T-helper 2 cell (primary cell): Measurements from ENCODE around the gene MPRIP.
"Not testable (repeated sequence)": the region's sequence is repeated elsewhere in the genome, so short reads cannot be mapped to it uniquely, and the experiment has no call there.

Experiments
- DNase-seq, 5 experiments: peaks; one replicate each; pipeline versions ENCODE4 v3.0.0 to v3.0.0-alpha.2; 2012 to 2022

Gene MPRIP

DNA sequence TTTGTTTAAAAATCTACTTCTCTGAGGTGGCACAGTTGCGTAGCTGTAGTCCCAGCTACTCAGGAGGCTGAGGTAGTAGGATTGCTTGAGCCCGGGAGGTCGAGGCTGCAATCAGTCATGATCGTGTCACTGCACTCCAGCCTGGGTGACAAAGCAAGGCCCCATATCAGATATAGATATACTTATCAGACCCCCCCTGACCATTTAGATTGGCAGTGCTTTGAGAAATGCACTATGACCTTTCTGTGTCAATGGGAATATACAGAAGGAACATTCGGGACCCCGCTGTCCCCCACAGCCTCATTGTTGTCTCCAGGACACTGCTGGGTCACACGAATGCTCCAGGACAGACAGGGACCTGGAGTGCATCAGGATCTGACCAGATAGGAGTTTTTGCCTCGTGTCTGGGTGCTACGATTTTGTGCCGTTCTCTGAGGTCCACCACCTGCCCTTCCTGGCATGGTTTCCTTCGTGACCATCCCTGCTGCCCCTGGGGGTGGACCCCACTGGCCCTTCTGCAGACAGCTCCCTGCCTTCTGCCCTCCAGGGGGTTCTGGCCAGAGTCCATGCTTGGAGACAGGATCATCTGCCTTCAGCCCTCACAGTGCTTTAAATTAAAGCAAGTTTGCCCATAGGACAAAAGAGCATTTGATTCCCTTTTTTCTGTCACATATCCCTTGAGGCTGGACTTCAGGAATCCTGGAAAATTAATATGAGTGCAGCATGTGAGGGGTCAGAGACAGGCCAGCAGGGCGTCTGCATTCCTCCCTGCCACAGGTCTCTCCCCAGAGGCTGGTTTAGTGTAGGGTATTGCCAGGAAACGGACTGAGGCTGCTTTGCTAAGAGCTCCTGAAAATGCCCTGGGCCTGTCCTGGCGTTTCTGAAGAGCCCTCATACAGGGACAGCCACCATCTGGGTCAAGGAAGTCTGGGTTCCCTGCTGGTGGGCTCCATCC is 144.6 kb downstream of the MPRIP start:
- DNase-seq, result no peak

DNA sequence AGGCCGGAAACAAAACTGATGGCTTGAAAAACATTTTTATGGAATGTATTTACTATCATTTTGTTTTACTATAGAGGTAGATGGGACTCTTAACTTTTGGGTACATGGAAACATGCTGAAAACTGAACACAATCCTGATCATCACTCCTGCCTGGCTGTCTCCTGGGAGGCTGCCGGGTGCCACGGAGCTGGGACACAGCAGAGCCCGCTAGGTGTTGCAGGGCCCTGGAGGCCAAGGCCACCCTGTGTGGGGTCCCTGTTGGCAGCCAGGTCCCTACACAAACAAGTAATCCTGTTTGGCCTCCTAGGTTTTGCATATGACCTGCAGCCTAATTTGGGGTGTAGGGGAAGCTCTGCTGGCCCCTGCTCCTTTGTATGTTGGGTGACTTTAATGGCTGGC is 146.3 kb downstream of the MPRIP start:
- DNase-seq, result no peak

DNA sequence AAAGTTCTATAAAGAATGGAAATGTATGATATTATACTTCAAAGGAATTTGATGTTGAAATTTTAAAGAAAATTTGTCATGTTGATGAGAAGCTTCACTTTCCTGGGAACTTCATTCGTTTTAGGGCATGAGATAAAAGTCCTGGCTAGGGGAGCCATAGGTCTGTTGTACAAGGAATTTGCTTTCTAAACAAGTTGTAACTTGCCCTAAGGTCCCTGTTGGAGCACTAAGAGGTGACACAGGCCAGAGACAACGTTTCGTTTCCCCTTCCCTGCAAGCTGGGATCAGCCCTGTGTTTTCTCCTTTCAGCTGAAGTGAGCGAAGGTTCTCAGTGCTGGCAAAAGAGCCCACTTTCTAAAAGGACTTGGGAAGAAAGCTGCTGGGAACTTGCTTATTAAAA is 147.3 kb downstream of the MPRIP start:
- DNase-seq, result no peak

DNA sequence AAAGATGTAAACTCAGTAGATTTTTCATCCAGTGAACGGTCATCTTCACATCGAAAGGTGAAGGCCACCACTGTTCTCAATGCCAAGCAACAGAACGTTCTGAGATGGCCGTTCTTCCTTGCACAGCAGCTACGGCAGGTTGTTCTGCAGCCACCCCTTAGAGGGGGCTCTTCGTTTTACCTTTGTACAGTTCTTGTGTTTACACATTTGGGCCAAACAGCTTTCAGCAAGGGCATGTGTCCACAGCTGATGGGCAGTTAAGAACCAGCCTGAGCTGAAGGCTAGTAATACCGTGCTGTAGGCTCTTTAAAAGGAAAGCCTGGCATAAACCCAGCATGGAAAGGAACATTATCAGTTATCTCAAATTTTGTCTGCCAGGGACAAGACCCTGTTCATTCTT is 147.9 kb downstream of the MPRIP start:
- no peak for DNase-seq

DNA sequence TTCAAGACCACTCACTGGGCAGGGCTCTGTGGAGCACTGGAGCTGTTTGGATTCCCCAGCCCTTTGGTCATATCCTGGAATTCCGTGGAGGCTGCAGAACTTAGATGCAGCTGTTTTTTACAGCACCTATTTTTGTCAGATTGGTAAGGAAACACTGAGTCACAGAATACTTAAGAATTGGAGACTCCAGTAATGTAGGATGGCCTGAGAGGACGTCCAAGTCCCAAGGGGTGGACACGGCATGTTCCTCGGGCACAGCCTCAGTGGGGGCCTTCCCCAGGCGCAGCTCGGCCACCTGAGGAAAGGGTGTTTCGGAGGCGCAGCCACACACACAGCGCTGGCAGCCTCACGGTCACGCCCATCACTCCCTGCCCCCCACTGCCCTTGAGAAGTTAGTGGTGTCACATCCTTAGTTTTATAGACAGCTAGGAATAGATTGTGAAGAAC is 149.1 kb downstream of the MPRIP start:
- no peak for DNase-seq

DNA sequence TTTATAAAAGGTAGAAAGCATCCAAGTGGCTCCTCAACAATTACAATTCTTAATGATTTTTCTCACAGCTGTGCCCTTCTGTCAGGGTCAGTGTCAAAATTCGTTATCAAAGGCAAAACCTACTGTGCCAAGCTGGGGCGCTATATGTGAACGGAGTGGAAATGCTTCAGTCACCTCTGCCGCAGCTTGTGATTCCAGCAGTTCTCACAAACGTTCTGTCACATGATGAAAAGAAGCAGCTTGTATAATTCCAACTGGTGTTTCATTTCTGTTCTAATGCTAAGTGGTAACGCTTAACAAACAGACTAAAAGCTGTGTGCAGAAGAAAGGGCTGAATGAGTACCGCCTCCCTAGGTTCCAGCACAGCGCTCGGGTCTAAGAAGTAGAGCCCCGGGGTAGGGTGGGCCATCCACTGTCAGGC is 149.7 kb downstream of the MPRIP start:
- no peak for DNase-seq

DNA sequence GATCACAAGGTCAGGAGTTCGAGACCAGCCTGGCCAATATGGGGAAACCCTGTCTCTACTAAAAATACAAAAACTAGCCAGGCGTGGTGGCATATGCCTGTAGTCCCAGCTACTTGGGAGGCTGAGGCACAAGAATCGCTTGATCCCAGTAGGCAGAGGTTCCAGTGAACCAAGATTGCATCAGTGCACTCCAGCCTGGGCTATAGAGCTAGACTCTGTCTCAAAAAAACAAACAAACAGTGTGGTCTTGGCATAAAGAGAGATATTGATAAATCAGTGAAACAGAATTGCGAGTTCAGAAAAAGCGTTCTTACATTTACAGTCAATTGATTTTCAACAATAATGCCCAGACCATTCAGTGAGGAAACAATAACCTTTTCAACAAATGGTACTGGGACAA is 153.2 kb downstream of the MPRIP start:
- not testable (repeated sequence) for DNase-seq

DNA sequence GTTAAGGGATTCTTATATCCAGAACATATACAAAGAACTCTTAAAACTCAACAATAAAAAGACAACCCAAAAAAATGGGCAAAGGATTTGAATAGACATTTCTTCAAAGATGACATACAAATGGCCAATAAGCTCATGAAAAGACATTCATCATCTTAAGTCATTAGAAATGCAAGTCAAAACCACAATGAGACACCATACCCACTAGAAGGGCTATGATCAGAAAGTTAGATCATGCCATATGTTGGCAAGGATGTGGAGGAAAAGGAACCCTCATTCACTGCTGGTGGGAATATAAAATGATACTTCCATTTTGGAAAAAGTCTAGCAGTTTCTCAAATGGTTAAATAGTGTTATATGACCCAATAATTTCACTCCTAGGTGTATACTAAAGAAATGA is 154.5 kb downstream of the MPRIP start:
- DNase-seq, result no peak

DNA sequence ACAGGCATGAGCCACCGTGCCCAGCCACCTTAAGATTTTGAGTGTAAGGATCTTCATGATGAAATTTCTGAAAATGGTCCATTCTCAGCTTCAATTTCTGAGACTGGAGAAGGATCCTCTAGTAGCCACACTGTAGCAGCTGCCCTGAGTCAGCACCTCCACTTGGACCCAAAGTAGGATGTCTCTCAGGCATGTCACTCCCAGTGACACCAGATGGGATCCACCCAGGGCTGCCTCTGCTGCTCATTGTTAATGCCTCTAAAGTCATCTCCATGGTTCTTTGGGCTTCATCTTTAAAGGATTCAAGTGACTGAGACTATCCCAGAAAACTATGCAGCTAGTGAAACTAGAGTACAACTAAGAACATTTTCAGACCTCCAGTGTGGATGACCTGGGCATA is 156.0 kb downstream of the MPRIP start:
- DNase-seq, result no peak

DNA sequence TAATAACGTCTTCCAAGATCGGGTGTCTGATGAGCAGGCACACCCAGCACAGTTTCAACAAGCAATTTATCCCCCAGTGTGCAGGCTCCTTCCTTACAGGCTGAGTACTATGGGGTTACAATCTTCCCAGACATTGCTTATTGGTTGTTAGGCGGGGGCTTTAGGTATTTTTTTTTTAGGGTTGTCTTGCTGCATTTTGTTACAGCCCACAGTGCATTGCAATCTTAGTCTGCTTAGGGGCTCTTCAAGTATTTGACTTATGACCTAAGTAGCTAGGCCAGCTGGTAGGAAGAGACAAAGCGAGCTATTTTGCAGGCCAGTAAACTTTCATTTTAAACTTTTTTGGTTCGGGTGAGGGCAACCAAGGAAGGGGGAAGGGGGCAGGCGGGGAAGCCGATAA is 158.1 kb downstream of the MPRIP start:
- DNase-seq, result no peak

DNA sequence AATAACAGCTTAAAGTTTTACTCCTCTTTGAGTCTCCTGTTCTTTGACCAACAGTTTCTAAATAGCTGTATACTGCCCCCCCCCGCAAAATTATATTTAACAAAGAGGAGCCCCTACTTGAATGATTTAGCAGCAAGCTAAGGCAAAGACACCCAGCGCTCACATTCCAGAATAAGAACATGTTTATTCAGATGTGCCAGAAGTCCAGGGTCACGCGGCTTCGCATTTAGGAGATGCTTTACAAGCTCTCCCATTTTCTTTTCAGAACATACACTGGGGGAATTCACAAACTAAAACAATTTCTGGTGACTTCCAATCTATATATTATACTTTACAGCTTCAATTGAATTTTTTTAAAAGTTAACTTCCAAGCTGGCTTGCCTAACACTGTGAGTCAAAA is 158.6 kb downstream of the MPRIP start:
- no peak for DNase-seq

DNA sequence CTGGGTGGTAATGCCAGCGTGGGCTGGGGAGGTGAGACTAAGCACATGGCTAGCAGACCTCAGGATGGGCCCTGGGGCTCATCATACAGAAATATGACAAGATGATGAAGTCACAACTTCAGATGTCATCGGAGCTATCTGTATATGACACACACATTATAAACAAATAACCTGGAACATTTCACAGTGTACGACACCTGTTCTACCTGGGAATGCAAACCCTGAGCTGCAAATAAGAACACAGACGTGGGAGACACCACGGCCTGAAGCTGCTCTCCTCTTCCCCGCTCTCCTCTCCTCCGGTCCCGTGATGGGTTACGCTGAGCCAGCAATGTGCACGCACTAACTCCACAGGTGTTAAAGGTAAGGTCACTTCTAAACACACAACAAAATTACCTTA is 159.0 kb downstream of the MPRIP start:
- no peak for DNase-seq

DNA sequence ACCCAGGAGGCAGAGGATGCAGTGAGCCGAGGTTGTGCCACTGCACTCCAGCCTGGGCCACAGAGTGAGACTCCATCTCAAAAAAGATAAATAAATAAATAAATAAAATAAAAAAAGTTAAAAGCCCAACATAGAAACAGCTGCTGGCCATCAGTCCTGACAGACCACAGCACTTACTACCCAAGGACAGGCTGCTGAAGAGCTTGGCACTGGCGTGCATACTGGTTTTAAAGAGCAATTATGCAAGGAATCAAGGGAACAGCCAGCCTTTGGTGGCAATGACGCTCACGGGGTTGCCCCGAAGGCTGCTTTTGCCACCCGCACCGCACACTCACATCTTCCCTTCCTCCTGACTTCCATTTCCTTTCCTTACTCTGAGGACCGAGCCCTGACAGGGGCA is 159.7 kb downstream of the MPRIP start:
- DNase-seq, result no peak

DNA sequence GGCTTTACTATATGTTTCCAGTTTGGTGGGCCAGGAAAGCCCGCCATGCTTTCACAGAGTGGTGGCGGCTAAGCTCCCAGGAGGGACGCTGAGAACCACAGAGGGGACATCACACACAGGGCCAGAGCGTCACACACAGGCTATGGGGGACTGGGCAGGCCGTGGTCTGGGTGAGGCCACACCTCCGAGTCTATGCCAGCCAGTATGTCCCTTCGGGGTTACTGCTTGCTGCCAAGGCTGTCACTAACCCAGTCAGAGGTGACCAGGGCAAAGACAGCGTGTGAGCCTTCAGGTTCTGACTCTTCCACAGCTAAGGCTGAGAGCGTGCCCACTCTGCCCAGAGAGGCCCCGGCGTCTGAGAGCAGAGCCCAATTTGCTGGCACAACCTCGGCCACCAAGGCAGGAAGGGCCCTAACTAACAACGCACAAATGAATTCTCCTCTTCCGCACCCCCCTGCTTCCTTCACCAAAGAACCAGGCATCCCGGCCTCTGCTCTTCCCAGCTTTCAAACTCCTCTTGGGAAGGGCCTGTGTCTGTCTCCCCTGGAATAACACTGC is 161.0 kb downstream of the MPRIP start:
- no peak for DNase-seq

DNA sequence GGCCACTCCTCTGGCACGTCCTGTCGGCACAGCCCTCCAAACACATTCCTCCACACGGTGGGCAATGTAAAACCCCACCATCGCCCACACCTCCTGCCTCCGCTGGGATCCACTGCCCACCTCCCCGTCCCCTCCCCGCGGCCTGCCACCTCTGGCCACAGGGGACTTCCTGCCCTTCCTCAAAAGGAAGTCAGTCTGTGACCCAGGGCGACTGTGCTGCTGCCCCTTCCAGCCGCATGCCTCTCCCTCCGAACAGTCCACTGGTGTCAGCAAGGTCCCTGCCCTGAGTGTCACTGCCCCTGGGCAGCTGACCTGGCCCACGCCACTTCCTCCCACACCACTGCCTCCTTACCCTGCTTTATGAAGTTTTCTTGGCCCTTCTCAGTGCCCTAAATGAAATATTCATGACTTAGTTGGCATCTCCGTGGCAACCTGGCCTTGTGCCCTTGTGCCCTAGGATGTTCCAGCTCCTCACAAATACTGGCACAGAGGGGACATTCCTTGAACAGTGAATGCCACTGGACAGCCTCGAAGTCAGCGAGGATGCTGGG is 161.9 kb downstream of the MPRIP start:
- peak in 1 of 5 experiments; percentile 17 for DNase-seq

DNA sequence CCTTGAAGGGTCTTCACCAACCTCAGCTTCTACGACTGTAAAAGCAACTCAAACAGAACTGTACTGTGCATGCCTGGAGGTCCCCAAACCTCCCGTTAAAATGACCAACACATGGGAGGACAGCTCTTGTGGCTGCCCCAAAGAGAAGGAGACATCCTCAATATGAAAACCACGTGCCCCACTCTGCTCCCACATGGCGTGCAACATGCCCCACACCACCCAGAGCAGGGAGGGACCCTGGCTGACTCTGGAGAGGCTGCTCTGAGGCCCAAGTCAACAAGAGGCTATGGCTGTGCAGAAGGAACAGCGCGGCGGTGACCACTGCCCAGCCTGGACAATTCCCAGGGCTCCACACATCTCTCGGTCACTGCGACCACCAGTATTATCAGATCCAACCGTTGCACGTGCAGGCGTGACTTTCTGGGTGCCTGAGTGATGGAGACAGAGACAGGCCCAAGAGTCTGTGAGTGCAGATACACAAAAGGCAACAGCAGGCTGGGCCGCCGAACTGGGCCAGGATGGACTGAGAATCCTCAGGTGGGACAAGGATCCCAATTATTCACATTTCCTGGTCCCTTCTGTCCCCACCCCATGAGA is 162.5 kb downstream of the MPRIP start:
- DNase-seq, result no peak

DNA sequence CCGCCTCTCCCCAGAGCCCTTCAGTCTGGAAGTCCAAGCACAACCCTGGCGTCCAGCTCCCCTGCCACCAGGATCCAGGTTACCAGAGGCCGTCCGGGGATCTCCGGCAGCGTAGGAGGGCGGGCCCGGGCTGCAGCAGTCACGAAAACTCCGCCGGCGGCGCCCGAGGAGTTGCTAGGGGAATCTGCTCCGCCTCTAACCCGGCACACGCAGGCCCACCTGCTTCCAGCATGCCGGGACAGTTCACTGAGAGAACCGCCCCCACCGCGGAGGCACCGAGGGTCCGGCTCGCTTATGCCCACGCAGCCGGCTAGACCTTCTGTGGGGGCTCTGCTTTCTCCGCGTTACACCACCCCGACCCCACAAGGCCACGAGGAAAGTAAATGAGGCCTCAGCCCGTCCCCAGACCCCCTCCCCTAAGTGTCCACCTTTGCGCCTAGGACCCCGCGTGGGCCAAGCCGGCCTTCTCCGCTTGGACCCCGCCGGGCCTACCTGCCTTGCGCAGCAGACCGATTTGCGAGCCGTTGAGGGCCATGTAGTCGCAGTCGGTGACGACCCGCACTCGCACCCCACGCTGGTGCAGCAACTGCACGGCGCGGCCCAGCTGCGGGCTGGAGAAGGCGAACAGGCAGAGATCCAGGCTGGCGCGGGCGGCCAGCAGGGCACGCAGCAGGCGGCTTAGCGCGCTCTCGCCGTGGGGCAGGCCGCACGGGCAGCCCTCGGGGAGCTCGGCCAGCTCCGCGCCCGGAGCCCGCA is 163.3 kb downstream of the MPRIP start:
- peak; percentile 37 to 66 (median 43) for DNase-seq

DNA sequence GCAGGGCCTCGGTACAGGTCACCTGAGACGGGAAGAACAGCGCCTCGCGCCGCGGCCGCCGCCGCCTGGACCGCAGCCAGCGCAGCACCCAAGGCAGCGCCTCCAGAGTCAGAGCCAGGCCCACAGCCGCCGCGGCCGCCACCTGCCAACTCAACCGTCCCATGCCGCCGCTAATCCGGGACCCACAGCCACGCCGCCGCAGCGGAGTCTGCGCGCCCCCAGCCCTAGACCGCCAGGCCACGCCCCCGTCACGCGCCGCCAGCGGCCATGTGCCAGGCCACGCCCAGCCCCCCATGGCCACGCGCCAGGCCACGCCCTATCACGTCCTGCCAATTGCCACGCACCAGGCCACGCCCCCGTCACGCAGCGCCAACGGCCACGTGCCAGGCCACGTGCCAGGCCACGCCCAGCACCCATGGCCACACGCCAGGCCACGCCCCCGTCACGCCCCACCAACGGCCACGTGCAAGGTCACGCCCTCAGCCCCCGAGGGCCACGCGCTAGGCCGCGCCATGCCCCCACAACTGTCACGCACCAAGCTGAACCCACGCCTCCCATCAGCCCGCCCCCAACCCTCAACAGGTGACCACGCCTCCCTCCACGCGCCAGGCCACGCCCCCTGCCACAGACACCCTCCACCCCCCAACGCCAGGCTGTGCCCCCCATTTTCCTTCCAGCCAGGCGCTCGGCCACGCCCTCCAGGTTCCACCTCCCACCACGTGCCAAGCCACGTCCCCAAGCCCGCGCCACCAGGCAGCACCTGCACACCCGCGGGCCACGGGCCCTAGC is 164.1 kb downstream of the MPRIP start, which contains the start of gene PLD6:
Gene PLD6 (minus strand): TSS at position 210 of the 789 bp plus-strand sequence. CDS start 47 bp downstream, at position 163.
- peak; percentile 89 to 95 (median 91) for DNase-seq

DNA sequence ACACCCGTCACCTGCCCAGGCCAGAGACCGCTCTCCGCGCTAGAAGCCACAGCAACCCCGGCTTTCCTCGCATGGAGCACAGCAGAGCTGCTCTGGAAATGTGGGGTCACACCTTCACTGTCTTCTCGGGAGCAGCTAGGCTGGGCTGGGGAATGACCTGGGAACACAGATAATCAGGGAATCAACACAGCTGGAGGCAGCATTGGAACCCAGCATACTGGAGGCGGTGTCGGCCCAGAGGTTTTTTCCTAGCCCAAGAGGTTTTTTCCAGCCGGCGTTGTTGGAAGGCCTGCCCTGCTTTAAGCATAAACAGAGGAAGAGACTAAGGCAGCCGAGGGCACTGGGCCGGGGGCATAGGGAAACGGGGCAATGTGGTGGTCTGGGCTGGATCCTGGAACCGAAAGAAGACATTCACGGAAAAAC is 164.7 kb downstream of the MPRIP start:
- no peak for DNase-seq

DNA sequence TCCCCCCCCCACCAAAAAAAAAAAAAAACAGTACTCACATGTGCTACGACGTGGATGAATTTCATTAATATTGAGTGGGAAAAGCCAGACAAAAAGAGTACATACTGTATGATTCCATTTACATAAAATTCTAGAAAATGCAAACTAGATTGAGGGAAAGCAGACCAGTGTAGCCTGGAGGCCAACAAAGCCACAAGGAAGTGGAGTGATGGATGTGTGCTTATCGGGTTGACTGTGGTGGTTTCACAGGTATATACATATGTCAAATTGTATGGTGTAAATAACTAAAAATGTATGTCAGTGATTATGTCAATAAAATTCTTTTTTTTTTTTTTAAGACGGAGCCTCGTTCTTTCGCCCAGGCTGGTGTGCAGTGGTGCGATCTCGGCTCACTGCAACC is 165.7 kb downstream of the MPRIP start:
- peak in 1 of 5 experiments; percentile 36 for DNase-seq

DNA sequence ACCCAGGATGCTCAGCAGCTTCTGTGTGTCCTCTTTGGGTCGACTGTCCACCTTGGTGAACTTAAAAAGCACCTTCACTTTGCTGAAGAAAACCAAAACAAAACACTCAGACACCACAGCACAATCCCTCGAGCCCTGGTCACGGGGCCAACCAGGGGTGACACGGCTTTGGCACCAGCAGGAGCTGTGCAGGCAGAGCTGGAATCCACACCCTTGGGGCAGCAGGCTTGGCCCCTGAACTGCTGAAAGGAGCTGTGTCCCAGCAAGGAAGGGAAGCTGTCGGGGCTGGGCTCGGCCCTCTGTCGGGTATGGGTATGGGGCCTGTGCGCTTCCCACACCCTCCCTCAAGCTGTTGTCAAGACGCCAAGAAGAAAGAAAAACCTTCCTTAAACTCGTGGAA is 171.5 kb downstream of the MPRIP start:
- no peak for DNase-seq
